Measurements from ENCODE around the gene ECM2. TPM values are rescaled to one million over a fixed set of nuclear protein-coding genes. Genes with fewer than 3 reads are reported as not detected.

ECM2 gene
- total and polyA plus RNA-seq, 7 donors, result 1.2 to 7.8 (median 1.9) TPM

GRCh38 chr9:92474587-92474986 is 61.2 kb downstream of the ECM2 start:
- no peak for TF ChIP-seq CTCF (IDR thresholded peaks at IDR 0.05)
- Histone ChIP-seq H3K36me3 (ENCODE audit: insufficient read depth in 1 of 2, low read depth in 1 of 2) (no peaks in the 10 kb centered on the region), H3K27me3 (ENCODE audit: insufficient read depth in 3 of 3, low read length in 2 of 3) (no peaks in the 10 kb centered on the region), H3K27ac (no peak overlapping the region), H3K4me1 (peaks cover 1% of the 10 kb centered on the region), H3K4me3 (no peak overlapping the region), H3K9me3 (no peaks in the 10 kb centered on the region)
- intact Hi-C loops (cut with DNase I), result no loop called here
- WGBS, 3 donors, result 86 to 92% (median 89%) methylated on average over 3 of the region's 3 CpGs
- DNase-seq, result no peak
- ATAC-seq, result no peak

GRCh38 chr9:92468206-92468605 is 67.6 kb downstream of the ECM2 start:
- no peak for TF ChIP-seq CTCF (IDR thresholded peaks at IDR 0.05)
- no peaks in the 10 kb centered on the region for H3K9me3 ChIP-seq
- H3K36me3 ChIP-seq (ENCODE audit: insufficient read depth in 1 of 2, low read depth in 1 of 2), result no peaks in the 10 kb centered on the region
- no peak for ATAC-seq
- H3K4me1 ChIP-seq, result peaks cover 7% of the 10 kb centered on the region
- intact Hi-C loops (cut with DNase I), result no loop called here
- DNase-seq, result no peak
- no peak overlapping the region for H3K4me3 ChIP-seq
- H3K27ac ChIP-seq, result no peak overlapping the region
- 97 to 100% (median 100%) methylated on average over 2 of the region's 2 CpGs for WGBS, 3 donors
- H3K27me3 ChIP-seq (ENCODE audit: insufficient read depth in 3 of 3, low read length in 2 of 3), result no peaks in the 10 kb centered on the region

GRCh38 chr9:92467511-92467910 is 68.3 kb downstream of the ECM2 start:
- no peak for TF ChIP-seq CTCF (IDR thresholded peaks at IDR 0.05)
- Histone ChIP-seq H3K27ac (no peak overlapping the region), H3K36me3 (ENCODE audit: insufficient read depth in 1 of 2, low read depth in 1 of 2) (no peaks in the 10 kb centered on the region), H3K4me3 (no peak overlapping the region), H3K4me1 (peaks cover 7% of the 10 kb centered on the region), H3K9me3 (no peaks in the 10 kb centered on the region), H3K27me3 (ENCODE audit: insufficient read depth in 3 of 3, low read length in 2 of 3) (no peaks in the 10 kb centered on the region)
- intact Hi-C loops (cut with DNase I), result no loop called here
- no peak for DNase-seq
- no peak for ATAC-seq
- WGBS, 3 donors, result 87 to 90% (median 89%) methylated on average over 2 of the region's 2 CpGs

- Histone ChIP-seq H3K36me3 (ENCODE audit: insufficient read depth in 1 of 2, low read depth in 1 of 2) (no peaks in the 10 kb centered on the region), H3K9me3 (no peaks in the 10 kb centered on the region), H3K4me1 (peaks cover 7% of the 10 kb centered on the region), H3K4me3 (no peak overlapping the region), H3K27me3 (ENCODE audit: insufficient read depth in 3 of 3, low read length in 2 of 3) (no peaks in the 10 kb centered on the region), H3K27ac (no peak overlapping the region)
- WGBS, 3 donors, result 91 to 100% (median 92%) methylated on average over 1 of the region's 1 CpG
- intact Hi-C loops (cut with DNase I), result no loop called here
- TF ChIP-seq CTCF (IDR thresholded peaks at IDR 0.05), result no peak
- ATAC-seq (no peak), DNase-seq (no peak)
These were observed 68.7 kb downstream of the ECM2 start for GRCh38 chr9:92467041-92467440.

GRCh38 chr9:92463984-92464383 is 71.8 kb downstream of the ECM2 start:
- WGBS, 3 donors, result 45 to 56% (median 54%) methylated on average over 3 of the region's 3 CpGs
- Histone ChIP-seq H3K27ac (peak overlapping the region; percentile 77), H3K4me1 (peaks cover 7% of the 10 kb centered on the region), H3K4me3 (peak overlapping the region; percentile 19), H3K27me3 (ENCODE audit: insufficient read depth in 3 of 3, low read length in 2 of 3) (no peaks in the 10 kb centered on the region), H3K9me3 (no peaks in the 10 kb centered on the region), H3K36me3 (ENCODE audit: insufficient read depth in 1 of 2, low read depth in 1 of 2) (no peaks in the 10 kb centered on the region)
- intact Hi-C loops (cut with DNase I), result no loop called here
- no peak for TF ChIP-seq CTCF (IDR thresholded peaks at IDR 0.05)
- DNase-seq (no peak), ATAC-seq (peak; percentile 89 to 92 (median 92))

All from psoas muscle (tissue), 8 donors.